GM12801 (cell line): ENCODE data around the gene TCF12.

Experiments used
- TF ChIP-seq, protein P1 (sequence below): IDR thresholded peaks from one replicate; pipeline ENCODE4 v1.5.1; 2011; ENCODE audit warnings: control low read depth; ENCODE audit not compliant: insufficient read length; ENCODE audit errors: extremely low read depth

TCF12 gene

DNA sequence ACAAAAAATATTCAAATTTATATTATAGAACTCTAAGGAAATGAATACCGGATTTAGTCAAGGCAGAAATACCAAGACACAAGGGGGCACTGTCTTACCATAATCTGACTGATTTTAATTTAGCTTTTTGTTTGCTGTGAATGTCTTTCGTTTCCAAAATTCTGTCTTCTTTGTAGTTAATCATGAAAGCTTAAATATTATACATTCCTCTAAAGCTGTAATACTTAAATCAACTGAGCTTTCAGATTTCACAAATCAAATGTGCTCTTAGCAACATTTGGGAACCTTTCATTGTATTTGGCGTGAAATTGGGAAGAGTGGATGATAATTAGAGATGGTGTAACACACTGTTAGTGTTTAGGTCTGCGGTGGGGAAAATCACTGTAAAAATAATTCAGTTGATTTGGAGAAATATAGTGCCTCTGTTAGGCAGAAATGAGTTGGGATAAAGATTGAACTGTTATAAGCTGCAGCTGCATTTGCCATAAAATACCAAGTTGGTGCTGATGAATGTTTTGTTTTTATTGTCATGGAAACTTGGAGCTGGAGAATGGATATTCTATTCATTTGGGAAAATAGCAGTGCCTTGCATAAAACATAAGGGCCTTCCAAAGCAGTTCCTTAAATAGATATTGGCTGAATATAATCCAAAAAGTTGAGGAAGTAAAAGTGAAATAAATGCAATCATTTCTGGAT, 228.2 kb downstream of the TCF12 start:
- TF ChIP-seq, protein P1, sequence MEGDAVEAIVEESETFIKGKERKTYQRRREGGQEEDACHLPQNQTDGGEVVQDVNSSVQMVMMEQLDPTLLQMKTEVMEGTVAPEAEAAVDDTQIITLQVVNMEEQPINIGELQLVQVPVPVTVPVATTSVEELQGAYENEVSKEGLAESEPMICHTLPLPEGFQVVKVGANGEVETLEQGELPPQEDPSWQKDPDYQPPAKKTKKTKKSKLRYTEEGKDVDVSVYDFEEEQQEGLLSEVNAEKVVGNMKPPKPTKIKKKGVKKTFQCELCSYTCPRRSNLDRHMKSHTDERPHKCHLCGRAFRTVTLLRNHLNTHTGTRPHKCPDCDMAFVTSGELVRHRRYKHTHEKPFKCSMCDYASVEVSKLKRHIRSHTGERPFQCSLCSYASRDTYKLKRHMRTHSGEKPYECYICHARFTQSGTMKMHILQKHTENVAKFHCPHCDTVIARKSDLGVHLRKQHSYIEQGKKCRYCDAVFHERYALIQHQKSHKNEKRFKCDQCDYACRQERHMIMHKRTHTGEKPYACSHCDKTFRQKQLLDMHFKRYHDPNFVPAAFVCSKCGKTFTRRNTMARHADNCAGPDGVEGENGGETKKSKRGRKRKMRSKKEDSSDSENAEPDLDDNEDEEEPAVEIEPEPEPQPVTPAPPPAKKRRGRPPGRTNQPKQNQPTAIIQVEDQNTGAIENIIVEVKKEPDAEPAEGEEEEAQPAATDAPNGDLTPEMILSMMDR = no peak

DNA sequence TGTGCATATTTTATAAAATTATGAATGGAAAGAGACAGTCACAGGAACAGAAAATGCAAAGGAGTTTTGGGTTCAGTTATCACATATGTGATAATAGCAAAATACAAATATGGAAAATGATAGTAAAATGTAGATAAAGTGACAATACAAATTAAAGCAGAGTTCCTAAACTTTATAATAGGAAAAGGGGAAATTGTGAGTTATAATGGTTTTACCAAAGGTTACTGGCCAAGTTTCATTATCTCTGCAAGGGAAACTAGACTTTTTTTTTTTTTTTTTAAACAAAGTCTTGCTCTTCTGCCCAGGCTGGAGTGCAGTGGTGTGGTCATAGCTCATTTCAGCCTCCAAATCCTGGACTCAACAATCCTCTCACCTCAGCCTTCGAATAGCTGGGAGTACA, 229.2 kb downstream of the TCF12 start:
- TF ChIP-seq, protein P1 = no peak

DNA sequence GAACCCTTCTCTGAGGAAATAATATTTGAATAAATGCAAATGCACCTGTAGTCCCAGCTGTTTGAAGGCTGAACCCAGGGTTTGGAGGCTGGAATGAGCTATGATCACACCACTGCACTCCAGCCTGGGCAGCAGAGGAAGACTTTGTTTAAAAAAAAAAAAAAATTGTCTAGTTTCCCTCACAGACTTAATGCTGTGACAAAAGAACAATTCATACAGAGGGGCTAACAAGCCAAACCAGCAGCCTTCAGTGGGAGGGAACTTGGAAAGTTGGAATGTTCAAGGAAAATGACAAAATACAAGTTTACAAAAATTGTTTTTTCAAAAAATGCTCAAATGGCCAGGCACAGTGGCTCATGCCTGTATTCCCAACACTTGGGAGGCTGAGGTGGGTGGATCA, 229.8 kb downstream of the TCF12 start:
- TF ChIP-seq, protein P1 = no peak

DNA sequence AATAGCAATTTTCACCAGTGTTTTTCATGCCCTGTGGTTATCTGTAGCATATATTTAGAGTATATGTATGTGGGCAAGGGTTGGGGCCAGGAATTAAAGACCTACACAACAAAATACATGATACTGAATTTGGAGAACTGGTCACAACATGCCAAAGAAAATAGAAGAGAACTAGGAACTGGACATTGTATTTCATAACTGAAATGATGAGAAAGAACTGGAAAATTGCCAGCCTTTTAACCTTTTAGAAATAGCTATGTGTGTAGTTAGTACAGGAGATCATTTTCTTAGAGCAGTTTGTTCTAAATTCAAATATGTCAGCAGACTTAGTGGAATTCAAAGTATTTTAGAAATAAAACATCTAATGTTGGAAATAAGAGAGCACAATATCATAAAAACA, 230.8 kb downstream of the TCF12 start:
- TF ChIP-seq, protein P1 = no peak

DNA sequence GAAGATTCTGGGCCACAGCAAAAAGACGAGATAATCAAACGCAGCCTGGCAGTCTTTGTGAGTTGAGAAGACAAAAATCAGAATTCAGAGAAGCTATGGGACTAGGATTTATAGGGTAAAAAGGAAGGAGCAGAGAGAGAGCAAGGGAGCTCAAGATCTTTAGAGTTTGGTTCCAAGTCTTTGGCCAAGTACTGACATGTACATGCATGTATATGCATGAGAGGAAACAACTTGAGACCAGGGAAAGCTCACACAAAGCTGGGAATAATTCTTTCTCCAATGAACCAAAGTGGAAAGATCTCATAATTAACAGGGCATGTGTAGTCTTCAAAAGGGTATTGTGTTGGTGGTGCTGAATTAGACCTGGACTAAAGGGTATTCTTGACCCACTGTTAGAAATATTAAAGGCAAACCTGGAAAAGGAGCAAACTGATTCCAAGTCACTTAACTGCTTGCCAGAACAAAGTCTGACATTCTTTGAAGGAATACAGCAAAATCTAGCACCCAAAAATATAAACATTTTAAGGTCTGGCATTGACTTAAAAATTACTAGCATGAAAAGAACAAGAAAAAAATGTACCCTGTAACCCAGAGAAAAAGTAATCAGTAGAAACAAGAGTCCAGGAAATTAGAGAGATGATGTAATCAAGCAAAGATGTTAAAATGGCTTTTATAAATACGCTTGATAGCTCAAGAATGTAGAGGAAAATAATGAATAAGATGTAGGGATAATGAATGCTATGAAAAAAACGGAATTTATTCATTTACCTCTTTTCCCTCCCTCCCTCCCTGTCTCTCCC, 231.8 kb downstream of the TCF12 start:
- TF ChIP-seq, protein P1 = no peak

DNA sequence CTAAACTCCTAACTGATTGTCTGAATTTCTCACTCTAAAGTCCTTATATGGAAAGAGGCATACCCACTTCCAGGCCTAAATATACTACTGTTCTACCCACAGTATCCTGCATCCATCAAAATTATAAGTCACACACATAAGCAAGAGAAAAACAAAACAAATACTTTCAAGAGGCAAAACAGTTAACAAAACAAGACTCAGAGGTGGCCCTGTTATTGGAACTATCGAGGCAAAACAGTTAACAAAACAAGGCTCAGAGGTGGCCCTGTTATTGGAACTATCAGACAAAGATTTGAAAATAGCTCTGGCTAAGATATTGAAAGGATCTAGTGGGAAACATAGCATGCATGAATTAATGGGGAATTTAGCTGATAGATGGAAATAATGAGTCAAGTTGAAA, 233.7 kb downstream of the TCF12 start:
- TF ChIP-seq, protein P1 = no peak

DNA sequence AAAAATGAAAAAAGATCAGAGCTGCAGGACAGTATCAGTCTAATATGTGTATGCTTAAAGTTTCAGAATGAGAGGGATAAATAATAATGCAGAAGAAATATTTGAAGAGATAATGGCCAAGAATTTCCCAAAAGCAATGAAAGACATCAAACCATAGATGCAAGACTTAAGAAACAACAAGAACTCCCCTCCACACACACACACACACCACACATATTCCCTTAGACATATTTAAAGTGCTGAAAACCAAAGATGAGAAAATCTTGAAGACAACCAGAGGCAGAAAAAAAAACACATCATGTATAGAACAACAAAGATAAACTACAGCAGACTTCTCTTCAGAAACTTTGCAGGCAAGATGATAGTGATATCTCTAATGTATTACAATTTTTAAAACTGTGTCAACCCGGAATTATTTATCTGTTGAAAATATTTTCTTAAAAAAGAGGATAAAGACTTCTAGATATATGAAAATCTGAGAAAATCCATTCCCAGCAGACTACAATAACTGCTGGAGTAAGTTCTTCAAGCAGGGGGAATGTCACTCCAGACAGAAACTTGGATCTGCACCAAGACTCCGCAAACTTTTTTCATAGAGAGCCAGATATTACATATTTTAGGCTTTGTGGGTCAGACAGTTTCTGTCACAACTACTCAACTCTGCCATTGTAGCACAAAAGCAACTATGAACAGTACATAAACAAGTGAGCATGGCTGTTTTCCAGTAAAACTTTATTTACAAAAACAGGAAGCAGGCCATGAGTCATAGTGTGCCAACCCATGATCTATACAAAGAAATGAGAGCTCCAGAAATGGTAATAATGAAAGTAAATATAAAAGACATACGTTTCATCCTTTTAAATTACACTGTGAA, 234.5 kb downstream of the TCF12 start:
- TF ChIP-seq, protein P1 = no peak
